SK-N-SH (cell line): Measurements from ENCODE around the gene RHEBL1. TPM values are rescaled to one million over a fixed set of nuclear protein-coding genes. Genes with fewer than 3 reads are reported as not detected.

Experiments
- CTCF ChIA-PET: fragments of 300-600, 350-600 bp; formaldehyde crosslinking; extraction: SDS; loops from one replicate; lab custom pipeline; 2021; lab: Yijun Ruan, JAX
- POLR2A ChIA-PET: fragments of 350-600 bp; sonication (Branson Sonifier 250); formaldehyde crosslinking; extraction: SDS; loops from one replicate; lab custom pipeline; 2020; ENCODE audit warnings: antibody characterized with exemption, inconsistent platforms; lab: Yijun Ruan, JAX
- DNase-seq: peaks from one replicate; pipeline ENCODE4 v3.0.0; 2012
- H2AFZ ChIP-seq: fragments of 200-600 bp; sonication (generic); 2 replicates; pipeline ENCODE4 v1.8.1; 2016; ENCODE audit warnings: antibody characterized with exemption, mild to moderate bottlenecking, low read depth
- H3F3A ChIP-seq: fragments of 200-600 bp; sonication (generic); replicated peaks from 2 replicates; pipeline ENCODE3; 2016; ENCODE audit warnings: antibody characterized with exemption, mild to moderate bottlenecking; ENCODE audit not compliant: insufficient read depth
- H3K27ac ChIP-seq, 2 experiments: fragments of 200-500 bp in 1 of 2; fragments of 200-600 bp in 1 of 2; sonication (Bioruptor generic) in 1 of 2; sonication (generic), shearing (Covaris generic) in 1 of 2; 2 replicates each; pipeline versions ENCODE4 v1.5.1 to v1.6.1; 2014 to 2016; ENCODE audit warnings: low read depth in 2 of 2, inconsistent platforms in 1 of 2, low read length in 1 of 2, mild to moderate bottlenecking in 1 of 2, mixed read lengths in 1 of 2
- H3K27me3 ChIP-seq: fragments of 200-600 bp; sonication (generic), shearing (Covaris generic); 2 replicates; pipeline ENCODE4 v1.6.1; 2016; ENCODE audit warnings: mixed run types; ENCODE audit not compliant: insufficient read depth
- H3K36me3 ChIP-seq, 2 experiments: fragments of 200-500 bp in 1 of 2; fragments of 200-600 bp in 1 of 2; sonication (Bioruptor generic) in 1 of 2; sonication (generic) in 1 of 2; replicated peaks in 1 of 2; 2 replicates each; pipeline versions ENCODE3 to v1.5.1; 2014 to 2016; ENCODE audit warnings: low read length in 1 of 2, mild to moderate bottlenecking in 1 of 2; ENCODE audit not compliant: insufficient read depth in 2 of 2, control insufficient read depth in 1 of 2
- H3K4me1 ChIP-seq, 2 experiments: fragments of 200-500 bp in 1 of 2; fragments of 200-600 bp in 1 of 2; sonication (Bioruptor generic) in 1 of 2; sonication (generic), shearing (Covaris generic) in 1 of 2; 2 replicates each; pipeline versions ENCODE4 v1.5.1 to v1.6.1; 2014 to 2016; ENCODE audit warnings: low read depth in 1 of 2, low read length in 1 of 2, mixed run types in 1 of 2; ENCODE audit not compliant: insufficient read depth in 2 of 2, control insufficient read depth in 1 of 2
- H3K4me2 ChIP-seq: fragments of 200-600 bp; sonication (generic), shearing (Covaris generic); 2 replicates; pipeline ENCODE4 v1.6.1; 2017; ENCODE audit warnings: mixed run types
- H3K4me3 ChIP-seq, 2 experiments: fragments of 200-500 bp in 1 of 2; fragments of 200-600 bp in 1 of 2; sonication (Bioruptor generic) in 1 of 2; sonication (generic), shearing (Covaris generic) in 1 of 2; 2 replicates each; pipeline versions ENCODE4 v1.5.1 to v1.8.1; 2014 to 2016; ENCODE audit warnings: low read depth in 2 of 2, inconsistent platforms in 1 of 2, low read length in 1 of 2, mild to moderate bottlenecking in 1 of 2, mixed read lengths in 1 of 2, moderate library complexity in 1 of 2
- H3K79me2 ChIP-seq: fragments of 200-600 bp; sonication (generic); 2 replicates; pipeline ENCODE4 v1.8.1; 2017; ENCODE audit warnings: mild to moderate bottlenecking; ENCODE audit not compliant: insufficient read depth
- H3K9ac ChIP-seq: fragments of 200-600 bp; sonication (generic); 2 replicates; pipeline ENCODE4 v1.6.1; 2017; ENCODE audit warnings: mixed run types
- H3K9me2 ChIP-seq: fragments of 200-600 bp; sonication (generic); 2 replicates; pipeline ENCODE4 v1.6.1; 2017; ENCODE audit warnings: mixed run types
- H3K9me3 ChIP-seq: fragments of 200-600 bp; sonication (generic); 2 replicates; pipeline ENCODE4 v1.6.1; 2017; ENCODE audit warnings: mixed run types, mild to moderate bottlenecking, moderate library complexity
- H4K20me1 ChIP-seq: fragments of 200-600 bp; sonication (generic); 2 replicates; pipeline ENCODE4 v1.6.1; 2017; ENCODE audit warnings: mild to moderate bottlenecking, mixed run types; ENCODE audit not compliant: insufficient read depth
- EP300 ChIP-seq, 2 experiments: IDR thresholded peaks; 2 replicates each; pipeline versions ENCODE4 v1.4.0 to v1.6.1; 2012; ENCODE audit warnings: borderline replicate concordance in 1 of 2, low read depth in 1 of 2, low read length in 1 of 2
- POLR2AphosphoS5 ChIP-seq: IDR thresholded peaks from 2 replicates; pipeline ENCODE4 v1.6.1; 2012; ENCODE audit warnings: low read depth, low read length
- SIN3A ChIP-seq: IDR thresholded peaks from 2 replicates; pipeline ENCODE4 v1.6.1; 2012; ENCODE audit warnings: low read depth, mild to moderate bottlenecking, low read length, moderate library complexity, borderline replicate concordance
- SMC3 ChIP-seq: IDR thresholded peaks from 2 replicates; pipeline ENCODE4 v1.6.1; 2012; ENCODE audit warnings: low read depth, low read length, improper control_type of control experiment
- YY1 ChIP-seq: IDR thresholded peaks from 2 replicates; pipeline ENCODE4 v1.4.0; 2012; ENCODE audit warnings: low read depth, mild to moderate bottlenecking
- WGBS: methylation state at CpG from one replicate; pipeline ENCODE4 v1.1.6; 2017; ENCODE audit warnings: low lambda C conversion rate; 5-methylcytosine and 5-hydroxymethylcytosine counted together
- polyA plus RNA-seq, 3 experiments: library from polyadenylated mRNA; depleted of rRNA; stranded (reverse); fragments of >200 nt; gene quantifications; 2 replicates each; pipeline ENCODE4 v1.2.3, GENCODE V29; 2012
- TF ChIP-seq, protein P1 (sequence below): IDR thresholded peaks from 2 replicates; pipeline ENCODE4; 2012
- TF ChIP-seq, protein P2 (sequence below): fragments of 150-350 bp; IDR thresholded peaks from 2 replicates; pipeline ENCODE4 v1.6.1; 2016; ENCODE audit warnings: mild to moderate bottlenecking, low read depth, low read length
- TF ChIP-seq, protein P3 (sequence below): IDR thresholded peaks from 2 replicates; pipeline ENCODE4 v1.4.0; 2012; ENCODE audit warnings: low read depth, borderline replicate concordance
- TF ChIP-seq, protein P4 (sequence below): IDR thresholded peaks from 2 replicates; pipeline ENCODE4 v1.6.1; 2012; ENCODE audit warnings: mild to moderate bottlenecking, low read depth, low read length, moderate library complexity
- TF ChIP-seq, protein P5 (sequence below): fragments of 200-600 bp; sonication (generic); IDR thresholded peaks from 2 replicates; pipeline ENCODE4 v1.6.1; 2017; ENCODE audit warnings: antibody characterized with exemption, mild to moderate bottlenecking, moderate library complexity
- TF ChIP-seq, protein P6 (sequence below): IDR thresholded peaks from 2 replicates; pipeline ENCODE4 v1.4.0; 2012; ENCODE audit warnings: low read depth

The RHEBL1 gene
- polyA plus RNA-seq, 1 of the 3 experiments (the other 2 are of a cell fraction) = 2.2 TPM

DNA sequence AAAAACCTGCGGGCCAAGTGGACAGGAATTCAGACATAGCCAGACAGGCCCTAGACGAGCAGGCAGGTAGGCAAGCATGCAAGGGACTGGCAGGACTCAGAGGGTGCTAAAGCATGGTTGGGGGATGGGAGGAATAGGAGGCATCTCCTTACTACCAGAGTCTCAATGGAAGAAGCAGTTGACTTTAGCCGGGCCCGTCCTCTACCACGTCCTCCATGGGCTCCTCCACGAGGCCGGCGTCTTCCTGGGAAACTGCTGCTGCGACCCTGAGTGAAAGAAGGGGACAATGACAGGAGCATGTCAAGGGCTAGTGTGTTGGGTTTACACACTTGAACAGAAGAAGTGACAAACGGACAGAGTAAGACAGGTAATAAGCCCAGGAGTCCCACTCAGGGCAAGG lies 20.8 kb downstream of the RHEBL1 start (continued):
- TF ChIP-seq, protein P1, sequence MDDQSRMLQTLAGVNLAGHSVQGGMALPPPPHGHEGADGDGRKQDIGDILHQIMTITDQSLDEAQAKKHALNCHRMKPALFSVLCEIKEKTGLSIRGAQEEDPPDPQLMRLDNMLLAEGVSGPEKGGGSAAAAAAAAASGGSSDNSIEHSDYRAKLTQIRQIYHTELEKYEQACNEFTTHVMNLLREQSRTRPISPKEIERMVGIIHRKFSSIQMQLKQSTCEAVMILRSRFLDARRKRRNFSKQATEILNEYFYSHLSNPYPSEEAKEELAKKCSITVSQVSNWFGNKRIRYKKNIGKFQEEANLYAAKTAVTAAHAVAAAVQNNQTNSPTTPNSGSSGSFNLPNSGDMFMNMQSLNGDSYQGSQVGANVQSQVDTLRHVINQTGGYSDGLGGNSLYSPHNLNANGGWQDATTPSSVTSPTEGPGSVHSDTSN = no peak
- TF ChIP-seq, protein P2, sequence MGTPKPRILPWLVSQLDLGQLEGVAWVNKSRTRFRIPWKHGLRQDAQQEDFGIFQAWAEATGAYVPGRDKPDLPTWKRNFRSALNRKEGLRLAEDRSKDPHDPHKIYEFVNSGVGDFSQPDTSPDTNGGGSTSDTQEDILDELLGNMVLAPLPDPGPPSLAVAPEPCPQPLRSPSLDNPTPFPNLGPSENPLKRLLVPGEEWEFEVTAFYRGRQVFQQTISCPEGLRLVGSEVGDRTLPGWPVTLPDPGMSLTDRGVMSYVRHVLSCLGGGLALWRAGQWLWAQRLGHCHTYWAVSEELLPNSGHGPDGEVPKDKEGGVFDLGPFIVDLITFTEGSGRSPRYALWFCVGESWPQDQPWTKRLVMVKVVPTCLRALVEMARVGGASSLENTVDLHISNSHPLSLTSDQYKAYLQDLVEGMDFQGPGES = no peak
- TF ChIP-seq, protein P3, sequence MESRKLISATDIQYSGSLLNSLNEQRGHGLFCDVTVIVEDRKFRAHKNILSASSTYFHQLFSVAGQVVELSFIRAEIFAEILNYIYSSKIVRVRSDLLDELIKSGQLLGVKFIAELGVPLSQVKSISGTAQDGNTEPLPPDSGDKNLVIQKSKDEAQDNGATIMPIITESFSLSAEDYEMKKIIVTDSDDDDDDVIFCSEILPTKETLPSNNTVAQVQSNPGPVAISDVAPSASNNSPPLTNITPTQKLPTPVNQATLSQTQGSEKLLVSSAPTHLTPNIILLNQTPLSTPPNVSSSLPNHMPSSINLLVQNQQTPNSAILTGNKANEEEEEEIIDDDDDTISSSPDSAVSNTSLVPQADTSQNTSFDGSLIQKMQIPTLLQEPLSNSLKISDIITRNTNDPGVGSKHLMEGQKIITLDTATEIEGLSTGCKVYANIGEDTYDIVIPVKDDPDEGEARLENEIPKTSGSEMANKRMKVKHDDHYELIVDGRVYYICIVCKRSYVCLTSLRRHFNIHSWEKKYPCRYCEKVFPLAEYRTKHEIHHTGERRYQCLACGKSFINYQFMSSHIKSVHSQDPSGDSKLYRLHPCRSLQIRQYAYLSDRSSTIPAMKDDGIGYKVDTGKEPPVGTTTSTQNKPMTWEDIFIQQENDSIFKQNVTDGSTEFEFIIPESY = no peak
- TF ChIP-seq, protein P4, sequence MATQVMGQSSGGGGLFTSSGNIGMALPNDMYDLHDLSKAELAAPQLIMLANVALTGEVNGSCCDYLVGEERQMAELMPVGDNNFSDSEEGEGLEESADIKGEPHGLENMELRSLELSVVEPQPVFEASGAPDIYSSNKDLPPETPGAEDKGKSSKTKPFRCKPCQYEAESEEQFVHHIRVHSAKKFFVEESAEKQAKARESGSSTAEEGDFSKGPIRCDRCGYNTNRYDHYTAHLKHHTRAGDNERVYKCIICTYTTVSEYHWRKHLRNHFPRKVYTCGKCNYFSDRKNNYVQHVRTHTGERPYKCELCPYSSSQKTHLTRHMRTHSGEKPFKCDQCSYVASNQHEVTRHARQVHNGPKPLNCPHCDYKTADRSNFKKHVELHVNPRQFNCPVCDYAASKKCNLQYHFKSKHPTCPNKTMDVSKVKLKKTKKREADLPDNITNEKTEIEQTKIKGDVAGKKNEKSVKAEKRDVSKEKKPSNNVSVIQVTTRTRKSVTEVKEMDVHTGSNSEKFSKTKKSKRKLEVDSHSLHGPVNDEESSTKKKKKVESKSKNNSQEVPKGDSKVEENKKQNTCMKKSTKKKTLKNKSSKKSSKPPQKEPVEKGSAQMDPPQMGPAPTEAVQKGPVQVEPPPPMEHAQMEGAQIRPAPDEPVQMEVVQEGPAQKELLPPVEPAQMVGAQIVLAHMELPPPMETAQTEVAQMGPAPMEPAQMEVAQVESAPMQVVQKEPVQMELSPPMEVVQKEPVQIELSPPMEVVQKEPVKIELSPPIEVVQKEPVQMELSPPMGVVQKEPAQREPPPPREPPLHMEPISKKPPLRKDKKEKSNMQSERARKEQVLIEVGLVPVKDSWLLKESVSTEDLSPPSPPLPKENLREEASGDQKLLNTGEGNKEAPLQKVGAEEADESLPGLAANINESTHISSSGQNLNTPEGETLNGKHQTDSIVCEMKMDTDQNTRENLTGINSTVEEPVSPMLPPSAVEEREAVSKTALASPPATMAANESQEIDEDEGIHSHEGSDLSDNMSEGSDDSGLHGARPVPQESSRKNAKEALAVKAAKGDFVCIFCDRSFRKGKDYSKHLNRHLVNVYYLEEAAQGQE = no peak

DNA sequence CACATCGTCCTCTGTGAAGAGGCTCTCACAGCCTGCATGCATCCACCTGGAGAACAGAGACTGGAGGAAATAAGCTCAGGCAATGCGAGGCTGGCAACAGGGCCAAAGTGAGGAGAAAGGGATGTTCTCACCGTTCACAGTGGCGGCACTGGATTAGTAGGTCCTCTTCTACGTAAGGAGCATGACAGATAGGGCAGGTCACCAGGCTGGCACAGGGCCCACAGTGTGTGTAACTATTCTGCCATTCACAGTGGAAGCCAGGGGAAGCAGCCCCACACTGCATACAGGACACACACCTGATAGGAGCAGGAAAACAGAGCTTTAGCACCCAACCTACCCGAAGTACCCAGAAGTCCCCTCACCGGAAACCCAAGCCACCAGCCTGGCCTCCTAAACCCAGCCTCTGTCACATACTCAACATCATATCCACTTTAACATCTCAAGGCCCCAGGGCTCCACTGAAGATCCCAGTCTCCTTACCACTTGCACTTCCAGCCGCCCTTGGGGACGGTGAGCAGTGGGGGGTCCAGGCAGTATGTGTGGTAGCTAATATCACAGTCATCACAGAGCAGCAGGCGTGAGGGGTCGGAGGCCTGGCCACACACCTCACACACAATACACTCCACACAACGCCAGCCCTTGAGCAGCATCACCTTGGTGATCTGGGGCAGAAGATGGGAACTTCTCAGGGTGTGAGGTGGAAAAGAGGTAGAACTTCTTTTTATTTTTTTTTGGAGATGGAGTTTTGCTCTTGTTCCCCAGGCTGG lies 23.5 kb downstream of the RHEBL1 start:
- ChIA-PET CTCF (interaction anchor here (0.9 to 5.2 kb wide), 4 partner anchors 11 to 42 kb away, joined by 3 to 49 read pairs (median 4); partner anchors contain the start of gene KMT2D), POLR2A (no interaction called here)
- Histone ChIP-seq H3K4me2 (no peak overlapping the region), H3F3A (no peaks in the 10 kb centered on the region), H3K36me3 (peaks cover 63 to 86% of the 10 kb centered on the region in 2 experiments), H3K9me2 (no peaks in the 10 kb centered on the region), H3K27ac (no peak overlapping the region), H3K79me2 (peaks cover 9% of the 10 kb centered on the region; the same call in 1 of the 2 replicates), H3K9me3 (no peaks in the 10 kb centered on the region), H2AFZ (no peak overlapping the region), H3K27me3 (no peaks in the 10 kb centered on the region), H3K4me1 (peaks cover 0 to 7% of the 10 kb centered on the region in 2 experiments; a peak in 2 of 4 replicates), H3K9ac (no peak overlapping the region), H4K20me1 (peaks cover 16% of the 10 kb centered on the region; the same call in 1 of the 2 replicates), H3K4me3 (no peak overlapping the region)
- DNase-seq = no peak
- TF ChIP-seq SIN3A (no peak), EP300 (IDR thresholded peaks at IDR 0.05; ENCODE audit: borderline replicate concordance in 1 of 2, low read depth in 1 of 2, low read length in 1 of 2) (no peak), YY1 (no peak), POLR2AphosphoS5 (no peak), SMC3 (no peak)
- TF ChIP-seq, protein P5, sequence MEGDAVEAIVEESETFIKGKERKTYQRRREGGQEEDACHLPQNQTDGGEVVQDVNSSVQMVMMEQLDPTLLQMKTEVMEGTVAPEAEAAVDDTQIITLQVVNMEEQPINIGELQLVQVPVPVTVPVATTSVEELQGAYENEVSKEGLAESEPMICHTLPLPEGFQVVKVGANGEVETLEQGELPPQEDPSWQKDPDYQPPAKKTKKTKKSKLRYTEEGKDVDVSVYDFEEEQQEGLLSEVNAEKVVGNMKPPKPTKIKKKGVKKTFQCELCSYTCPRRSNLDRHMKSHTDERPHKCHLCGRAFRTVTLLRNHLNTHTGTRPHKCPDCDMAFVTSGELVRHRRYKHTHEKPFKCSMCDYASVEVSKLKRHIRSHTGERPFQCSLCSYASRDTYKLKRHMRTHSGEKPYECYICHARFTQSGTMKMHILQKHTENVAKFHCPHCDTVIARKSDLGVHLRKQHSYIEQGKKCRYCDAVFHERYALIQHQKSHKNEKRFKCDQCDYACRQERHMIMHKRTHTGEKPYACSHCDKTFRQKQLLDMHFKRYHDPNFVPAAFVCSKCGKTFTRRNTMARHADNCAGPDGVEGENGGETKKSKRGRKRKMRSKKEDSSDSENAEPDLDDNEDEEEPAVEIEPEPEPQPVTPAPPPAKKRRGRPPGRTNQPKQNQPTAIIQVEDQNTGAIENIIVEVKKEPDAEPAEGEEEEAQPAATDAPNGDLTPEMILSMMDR = no peak
- TF ChIP-seq, protein P1 = no peak
- TF ChIP-seq, protein P6, sequence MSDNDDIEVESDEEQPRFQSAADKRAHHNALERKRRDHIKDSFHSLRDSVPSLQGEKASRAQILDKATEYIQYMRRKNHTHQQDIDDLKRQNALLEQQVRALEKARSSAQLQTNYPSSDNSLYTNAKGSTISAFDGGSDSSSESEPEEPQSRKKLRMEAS = no peak
- WGBS = 99% methylated on average over 11 of the region's 12 CpGs
